ENCODE results near the gene MRPL37.

MRPL37 gene

DNA sequence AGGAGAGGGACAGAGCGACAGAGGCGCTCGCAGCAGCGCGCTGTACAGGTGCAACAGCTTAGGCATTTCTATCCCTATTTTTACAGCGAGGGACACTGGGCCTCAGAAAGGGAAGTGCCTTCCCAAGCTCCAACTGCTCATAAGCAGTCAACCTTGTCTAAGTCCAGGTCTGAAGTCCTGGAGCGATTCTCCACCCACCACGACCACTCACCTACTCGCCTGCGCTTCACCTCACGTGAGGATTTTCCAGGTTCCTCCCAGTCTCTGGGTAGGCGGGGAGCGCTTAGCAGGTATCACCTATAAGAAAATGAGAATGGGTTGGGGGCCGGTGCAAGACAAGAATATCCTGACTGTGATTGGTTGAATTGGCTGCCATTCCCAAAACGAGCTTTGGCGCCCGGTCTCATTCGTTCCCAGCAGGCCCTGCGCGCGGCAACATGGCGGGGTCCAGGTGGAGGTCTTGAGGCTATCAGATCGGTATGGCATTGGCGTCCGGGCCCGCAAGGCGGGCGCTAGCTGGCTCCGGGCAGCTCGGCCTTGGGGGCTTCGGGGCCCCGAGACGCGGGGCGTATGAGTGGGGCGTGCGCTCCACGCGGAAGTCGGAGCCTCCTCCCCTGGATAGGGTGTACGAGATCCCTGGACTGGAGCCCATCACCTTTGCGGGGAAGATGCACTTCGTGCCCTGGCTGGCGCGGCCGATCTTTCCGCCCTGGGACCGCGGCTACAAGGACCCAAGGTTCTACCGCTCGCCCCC lies at the start of gene MRPL37, which contains the start of gene CYB5RL:
MRPL37 (plus strand) TSS at position 403 of the 754 bp plus-strand sequence; CDS start at position 480, 77 bp downstream.
CYB5RL (minus strand) TSS at position 266 of the 754 bp plus-strand sequence. CDS start 4,414 bp downstream, outside the sequence.
- H3K36me3 ChIP-seq (ENCODE audit: insufficient read depth, low read length): peaks cover 48% of the 10 kb centered on the region
- DNase-seq: peak; percentile 95
- ATAC-seq (ENCODE audit: insufficient read depth, low read depth): peak; percentile 97
- peak within 1 kb of the TSS; percentile 80 for H3K9ac ChIP-seq (ENCODE audit: low read depth, low read length)
- peak within 1 kb of the TSS; percentile 78 for H3K27ac ChIP-seq (ENCODE audit: low read length)
- peaks cover 6% of the 10 kb centered on the region; the same call in 1 of the 2 replicates for H4K20me1 ChIP-seq (ENCODE audit: insufficient read depth, low read length)
- TF ChIP-seq EZH2 (IDR thresholded peaks at IDR 0.05; ENCODE audit: borderline replicate concordance, low read depth, low read length, severe bottlenecking) (no peak), CTCF (IDR thresholded peaks at IDR 0.05; ENCODE audit: borderline replicate concordance, extremely low read depth, low read length, poor library complexity, severe bottlenecking) (no peak)
- H3K4me1 ChIP-seq (ENCODE audit: insufficient read depth, low read length): peaks cover 39% of the 10 kb centered on the region
- H3K79me2 ChIP-seq (ENCODE audit: insufficient read depth, low read length): peaks cover 52% of the 10 kb centered on the region
- peak within 1 kb of the TSS; percentile 67 to 90 for H3K4me3 ChIP-seq (ENCODE audit: low read depth in 1 of 2, low read length in 2 of 2)
- H3K9me3 ChIP-seq (ENCODE audit: insufficient read depth, low read length, severe bottlenecking): no peaks in the 10 kb centered on the region
- H3K4me2 ChIP-seq (ENCODE audit: insufficient read depth, low read length): peak within 1 kb of the TSS; percentile 96
- H2AFZ ChIP-seq (ENCODE audit: low read depth, low read length): peak within 1 kb of the TSS; percentile 94
- H3K27me3 ChIP-seq (ENCODE audit: insufficient read depth, low read length, poor library complexity): no peaks in the 10 kb centered on the region

- Histone ChIP-seq H3K27me3 (ENCODE audit: insufficient read depth, low read length, poor library complexity) (no peaks in the 10 kb centered on the region), H3K27ac (ENCODE audit: low read length) (no peak overlapping the region), H3K4me1 (ENCODE audit: insufficient read depth, low read length) (no peaks in the 10 kb centered on the region), H3K36me3 (ENCODE audit: insufficient read depth, low read length) (no peaks in the 10 kb centered on the region), H3K9me3 (ENCODE audit: insufficient read depth, low read length, severe bottlenecking) (no peaks in the 10 kb centered on the region), H3K9ac (ENCODE audit: low read depth, low read length) (no peak overlapping the region), H2AFZ (ENCODE audit: low read depth, low read length) (no peak overlapping the region), H4K20me1 (ENCODE audit: insufficient read depth, low read length) (no peaks in the 10 kb centered on the region), H3K79me2 (ENCODE audit: insufficient read depth, low read length) (no peaks in the 10 kb centered on the region), H3K4me2 (ENCODE audit: insufficient read depth, low read length) (no peak overlapping the region), H3K4me3 (ENCODE audit: low read depth in 1 of 2, low read length in 2 of 2) (no peak overlapping the region)
- DNase-seq (no peak), ATAC-seq (ENCODE audit: insufficient read depth, low read depth) (no peak)
- TF ChIP-seq CTCF (IDR thresholded peaks at IDR 0.05; ENCODE audit: borderline replicate concordance, extremely low read depth, low read length, poor library complexity, severe bottlenecking): no peak
- no peak for TF ChIP-seq EZH2 (IDR thresholded peaks at IDR 0.05; ENCODE audit: borderline replicate concordance, low read depth, low read length, severe bottlenecking)
Measured at GRCh38 chr1:54151013-54151412, 49.0 kb upstream of the MRPL37 start.

DNA sequence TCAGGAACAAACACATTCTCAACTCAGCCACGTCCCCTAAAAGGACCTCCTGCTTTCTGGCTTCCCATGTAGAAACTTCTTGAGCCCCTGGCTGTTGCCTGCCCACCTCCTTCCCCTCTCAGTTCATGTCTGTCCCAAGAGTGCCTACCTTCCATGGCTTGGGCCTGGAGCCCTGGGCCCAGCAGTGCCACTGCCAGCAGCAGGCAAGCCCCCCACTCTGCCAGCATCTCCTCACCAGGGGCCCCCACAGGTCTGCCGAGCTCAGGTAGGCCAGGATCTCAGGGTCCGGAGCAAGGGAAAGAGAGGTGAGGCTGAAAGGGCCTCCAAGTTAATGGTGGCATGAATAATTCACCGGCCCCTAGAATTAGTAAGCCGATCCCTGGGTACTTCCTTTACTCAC lies 47.3 kb upstream of the MRPL37 start, which contains the start of gene CDCP2:
CDCP2 (minus strand) TSS at position 305 of the 400 bp plus-strand sequence; CDS start at position 227, 78 bp downstream.
- Histone ChIP-seq H3K9me3 (ENCODE audit: insufficient read depth, low read length, severe bottlenecking) (no peaks in the 10 kb centered on the region), H3K27ac (ENCODE audit: low read length) (no peak within 1 kb of the TSS), H3K4me3 (ENCODE audit: low read depth in 1 of 2, low read length in 2 of 2) (no peak within 1 kb of the TSS), H3K36me3 (ENCODE audit: insufficient read depth, low read length) (no peaks in the 10 kb centered on the region), H3K9ac (ENCODE audit: low read depth, low read length) (no peak within 1 kb of the TSS), H3K79me2 (ENCODE audit: insufficient read depth, low read length) (no peaks in the 10 kb centered on the region), H3K4me2 (ENCODE audit: insufficient read depth, low read length) (no peak within 1 kb of the TSS), H4K20me1 (ENCODE audit: insufficient read depth, low read length) (no peaks in the 10 kb centered on the region), H3K27me3 (ENCODE audit: insufficient read depth, low read length, poor library complexity) (no peaks in the 10 kb centered on the region), H3K4me1 (ENCODE audit: insufficient read depth, low read length) (no peaks in the 10 kb centered on the region), H2AFZ (ENCODE audit: low read depth, low read length) (no peak within 1 kb of the TSS)
- ATAC-seq (ENCODE audit: insufficient read depth, low read depth) (no peak), DNase-seq (no peak)
- no peak for TF ChIP-seq CTCF (IDR thresholded peaks at IDR 0.05; ENCODE audit: borderline replicate concordance, extremely low read depth, low read length, poor library complexity, severe bottlenecking)
- no peak for TF ChIP-seq EZH2 (IDR thresholded peaks at IDR 0.05; ENCODE audit: borderline replicate concordance, low read depth, low read length, severe bottlenecking)
